SIG-M5 treated with dmso at 0.1 percent for 504 hours (cell line): ENCODE results near the gene CD109.
"Not testable (repeated sequence)": the region's sequence is repeated elsewhere in the genome, so short reads cannot be mapped to it uniquely, and the experiment has no call there.

Source experiments
- DNase-seq: peaks from one replicate; lab custom pipeline; 2025; ENCODE audit not compliant: unreplicated experiment; lab: John Stamatoyannopoulos, UW

The CD109 gene

DNA sequence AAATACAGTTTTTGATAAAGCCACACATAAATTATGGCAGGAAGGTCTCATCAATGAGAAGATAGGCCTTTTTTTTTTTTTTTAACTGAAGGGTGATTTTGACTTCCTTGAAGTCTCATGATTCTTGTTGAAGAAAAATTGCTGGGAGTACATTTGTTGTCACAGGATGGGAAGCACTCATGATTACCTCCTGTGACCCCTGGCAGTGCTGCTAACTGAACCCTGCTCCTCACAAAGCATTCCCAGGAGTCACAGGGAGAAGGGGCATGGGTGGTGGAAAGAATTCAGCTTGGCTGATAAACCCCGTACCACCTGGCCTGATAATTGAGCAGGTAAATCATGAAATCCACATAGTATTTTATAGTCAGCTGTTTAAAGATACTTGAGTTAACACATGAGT, 86.9 kb downstream of the CD109 start:
- no peak for DNase-seq

GRCh38 chr6:73784726-73785505, 88.9 kb downstream of the CD109 start:
- DNase-seq, result no peak

DNA sequence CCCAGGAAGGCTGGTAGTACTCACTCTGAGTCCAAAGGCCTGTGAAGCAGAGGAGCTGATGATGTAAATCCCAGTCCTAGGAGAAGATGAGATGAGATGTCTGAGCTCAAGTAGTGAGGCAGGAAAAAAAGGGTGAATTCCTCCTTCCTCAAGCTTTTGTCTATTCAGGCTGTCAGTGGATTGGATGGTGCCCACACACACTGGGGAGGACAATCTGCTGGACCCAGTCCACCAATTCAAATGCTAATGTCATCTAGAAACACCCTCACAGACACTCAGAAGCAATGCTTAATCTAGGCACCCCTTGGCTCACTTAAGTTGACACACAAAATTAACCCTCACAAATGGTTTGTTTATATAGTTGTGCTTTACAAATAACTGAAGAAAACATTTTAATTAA, 94.6 kb downstream of the CD109 start:
- DNase-seq, result no peak

DNA sequence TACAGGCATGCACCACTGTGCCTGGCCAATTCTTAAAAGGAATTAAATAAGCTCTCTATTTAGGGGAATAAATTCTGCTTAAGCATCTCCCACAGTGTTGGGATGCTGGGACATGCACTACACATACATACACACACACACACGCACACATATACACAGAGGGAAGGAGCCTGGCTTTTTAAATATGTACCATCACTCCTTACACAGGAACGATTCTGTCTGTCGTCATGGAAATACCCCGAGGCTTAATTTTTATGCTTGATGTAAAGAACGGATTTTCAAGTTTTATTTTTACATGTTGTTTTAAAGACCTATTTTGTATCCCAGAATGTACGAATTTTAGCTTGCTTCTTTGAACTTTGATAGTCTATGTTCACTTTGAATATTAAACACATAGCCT, 95.3 kb downstream of the CD109 start:
- DNase-seq, result no peak

GRCh38 chr6:73792738-73793137, 96.7 kb downstream of the CD109 start:
- no peak for DNase-seq

GRCh38 chr6:73796881-73797280, 100.9 kb downstream of the CD109 start:
- DNase-seq, result no peak

DNA sequence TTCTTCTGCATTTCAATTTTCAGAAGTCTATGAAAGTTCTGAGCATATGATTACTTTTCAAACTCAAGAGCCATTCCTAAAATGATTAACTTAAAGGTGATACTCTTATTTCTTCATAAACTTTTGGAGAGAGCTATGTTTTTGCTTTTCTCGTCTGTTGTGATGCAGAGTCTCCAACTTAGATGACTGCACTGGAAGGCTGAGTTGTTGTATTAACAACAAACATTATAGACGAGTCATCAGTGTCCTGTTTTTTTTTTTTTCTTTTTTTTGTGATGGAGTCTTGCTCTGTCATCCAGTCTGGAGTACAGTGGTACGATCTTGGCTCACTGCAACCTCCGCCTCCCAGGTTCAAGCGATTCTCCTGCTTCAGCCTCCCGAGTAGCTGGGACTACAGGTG, 101.9 kb downstream of the CD109 start:
- no peak for DNase-seq

DNA sequence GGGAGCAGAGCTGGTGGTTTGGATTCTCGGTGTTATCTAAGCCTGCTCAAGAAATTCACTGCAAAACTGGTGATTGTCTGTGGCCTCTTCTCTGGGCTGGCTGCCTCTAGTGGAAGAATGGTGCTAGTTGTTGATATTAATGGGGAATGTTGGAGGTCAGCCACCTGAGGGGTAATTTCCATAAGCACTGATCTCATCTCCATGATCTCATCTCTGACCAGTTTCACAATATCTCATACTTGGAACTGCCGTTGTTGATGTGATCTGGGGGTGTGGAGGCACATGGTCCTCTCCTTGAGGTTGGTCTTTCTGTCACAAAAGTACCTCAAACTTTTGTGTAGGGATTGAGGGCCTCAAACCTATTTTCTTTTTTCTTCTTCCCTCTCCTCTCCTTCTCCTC, 102.6 kb downstream of the CD109 start:
- DNase-seq, result no peak

DNA sequence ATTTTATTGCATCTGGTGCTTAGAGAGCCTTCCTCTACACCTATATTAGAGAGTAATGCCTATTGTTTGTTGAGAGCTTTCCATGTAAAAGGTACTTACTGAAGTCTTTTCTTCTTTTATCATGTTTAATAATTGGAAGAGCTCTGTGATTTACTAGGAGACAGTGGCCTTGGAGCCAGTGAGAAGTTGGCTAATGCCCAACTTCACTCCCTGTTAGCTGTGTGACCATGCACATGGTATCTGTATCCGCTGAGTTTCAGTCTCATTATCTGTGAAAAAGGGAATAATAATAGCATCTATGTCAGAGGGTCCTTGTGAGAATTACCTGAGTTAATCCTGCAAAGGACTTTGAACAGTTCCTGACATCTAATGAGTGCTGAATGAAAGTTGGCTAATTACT, 105.0 kb downstream of the CD109 start:
- DNase-seq, result no peak

DNA sequence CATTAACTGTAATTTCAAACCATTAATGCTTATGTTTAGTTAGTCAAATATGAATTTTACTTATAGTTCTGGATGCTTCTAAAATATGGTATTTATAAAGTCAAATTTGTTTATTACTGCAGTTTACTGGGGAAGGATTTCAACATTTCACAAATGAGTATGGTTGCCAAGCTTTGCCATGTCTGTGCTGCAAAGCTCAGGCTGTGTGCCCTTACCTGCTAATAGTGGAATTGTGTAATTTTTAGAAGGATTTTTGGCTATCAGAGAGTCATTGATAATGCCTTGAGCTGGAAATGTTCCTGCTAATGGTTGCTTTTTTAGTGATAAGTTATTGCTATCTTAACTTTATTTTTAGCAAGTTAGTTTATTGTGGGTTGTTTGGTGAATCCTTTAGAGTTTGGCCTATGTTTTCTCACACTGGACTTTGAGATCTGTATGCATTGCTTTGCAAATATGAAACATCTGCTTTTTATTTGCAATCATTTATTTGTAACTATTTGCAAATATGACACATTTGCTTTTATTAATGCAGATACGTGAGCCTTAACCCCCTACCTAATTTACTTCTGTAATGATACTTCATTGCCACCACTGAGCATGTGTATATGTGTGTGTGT, 105.8 kb downstream of the CD109 start:
- DNase-seq, result no peak

- DNase-seq, result no peak
Measured at GRCh38 chr6:73802366-73802765, 106.4 kb downstream of the CD109 start.

DNA sequence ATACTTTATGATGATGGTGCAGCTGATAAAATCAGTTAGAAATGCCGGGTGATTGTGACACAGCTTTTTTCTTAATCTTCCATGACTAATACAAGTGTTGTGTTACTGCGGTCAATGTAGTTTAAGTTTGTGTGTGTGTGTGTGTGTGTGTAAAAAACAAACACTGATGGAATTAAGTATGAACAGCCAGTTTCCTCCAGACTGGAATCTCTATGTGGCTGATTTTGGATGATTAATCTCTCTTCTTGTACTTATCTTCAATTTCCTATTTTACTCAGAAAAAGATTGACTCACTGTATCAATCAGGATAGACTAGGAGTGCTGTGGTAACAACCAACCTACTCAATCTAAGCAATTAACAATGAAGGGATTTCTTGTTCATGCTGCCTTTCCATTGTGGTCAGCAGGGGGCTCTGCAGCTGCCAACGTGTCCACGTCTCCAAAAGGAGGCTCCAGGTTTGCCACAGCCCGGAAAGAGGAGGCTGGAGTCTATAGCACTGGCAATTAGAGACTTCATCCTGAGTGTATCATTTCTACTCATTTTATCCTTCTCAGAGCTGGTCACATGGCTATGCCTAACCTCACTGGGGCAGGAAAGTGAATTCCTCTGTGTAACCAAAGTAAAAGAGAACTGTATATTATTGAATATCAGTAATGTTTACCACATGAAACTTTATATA, 107.7 kb downstream of the CD109 start:
- peak; percentile 29 for DNase-seq

DNA sequence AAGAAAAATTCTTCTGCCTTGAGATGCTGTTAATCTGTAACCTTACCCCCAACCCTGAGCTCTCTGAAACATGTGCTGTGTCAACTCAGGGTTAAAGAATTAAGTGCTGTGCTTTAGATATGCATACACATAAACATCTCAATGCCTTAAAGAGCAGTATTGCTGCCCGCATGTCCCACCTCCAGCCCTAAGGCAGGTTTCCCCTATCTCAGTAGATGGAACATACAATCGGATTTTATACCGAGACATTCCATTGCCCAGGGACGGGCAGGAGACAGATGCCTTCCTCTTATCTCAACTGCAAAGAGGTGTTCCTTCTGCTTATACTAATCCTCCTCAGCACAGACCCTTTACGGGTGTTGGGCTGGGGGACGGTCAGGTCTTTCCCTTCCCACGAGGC, 109.2 kb downstream of the CD109 start:
- DNase-seq, result not testable (repeated sequence)

- DNase-seq, result not testable (repeated sequence)
Measured at GRCh38 chr6:73805982-73806381, 110.0 kb downstream of the CD109 start.

- no peak for DNase-seq
Measured at GRCh38 chr6:73811706-73812105, 115.7 kb downstream of the CD109 start.

GRCh38 chr6:73817253-73817652, 121.2 kb downstream of the CD109 start:
- no peak for DNase-seq

GRCh38 chr6:73823046-73823735, 127.2 kb downstream of the CD109 start:
- DNase-seq, result no peak

GRCh38 chr6:73823832-73824231, 127.8 kb downstream of the CD109 start:
- DNase-seq, result no peak

GRCh38 chr6:73826571-73826970, 130.6 kb downstream of the CD109 start:
- DNase-seq, result no peak

DNA sequence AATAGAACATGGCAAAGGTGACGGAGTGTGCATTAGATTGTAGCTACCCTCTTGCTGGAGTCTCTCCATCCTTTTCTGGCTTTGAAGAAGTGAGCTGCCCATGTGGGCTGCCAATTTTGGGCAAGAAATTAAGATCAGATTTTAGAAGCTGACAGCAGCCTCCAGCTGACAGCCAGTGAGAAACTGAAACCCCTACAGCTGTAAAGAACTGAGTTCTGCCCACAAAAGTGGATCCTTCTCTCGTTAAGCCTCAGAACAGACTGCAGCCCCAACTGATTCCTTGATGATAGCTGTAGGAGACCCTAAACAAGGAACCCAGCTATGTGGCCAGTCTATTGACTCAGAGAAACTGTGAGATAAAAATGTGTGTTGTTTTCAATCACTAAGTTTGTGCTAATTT, 134.1 kb downstream of the CD109 start:
- DNase-seq, result no peak

GRCh38 chr6:73832313-73832712, 136.3 kb downstream of the CD109 start:
- no peak for DNase-seq

DNA sequence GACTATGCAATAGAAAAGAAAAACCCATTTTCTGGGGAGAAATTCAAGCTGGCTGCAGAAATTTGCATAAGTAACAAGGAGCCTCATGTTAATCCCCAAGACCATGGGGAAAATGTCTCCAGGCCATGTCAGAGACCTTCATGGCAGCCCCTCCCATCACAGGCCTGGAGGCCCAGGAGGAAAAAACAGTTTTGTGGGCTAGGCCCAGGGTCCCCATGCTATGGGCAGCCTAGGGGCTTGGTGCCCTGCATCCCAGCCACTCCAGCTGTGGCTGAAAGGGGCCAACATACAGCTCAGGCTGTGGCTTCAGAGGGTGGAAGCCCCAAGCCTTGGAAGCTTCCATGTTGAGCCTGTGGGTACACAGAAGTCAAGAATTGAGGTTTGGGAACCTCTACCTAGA, 148.7 kb downstream of the CD109 start:
- not testable (repeated sequence) for DNase-seq
